HG02571 (cell line): Measurements from ENCODE around the gene AKR1E2.

ENCODE experiments used
- ATAC-seq: cut with Tn5 transposase; IDR thresholded peaks from one replicate; pipeline ENCODE4 v1.9.1; 2021; ENCODE audit warnings: mild to moderate bottlenecking, moderate library complexity; ENCODE audit not compliant: unreplicated experiment

AKR1E2 gene

GRCh38 chr10:4889959-4890358 lies 64.0 kb downstream of the AKR1E2 start:
- no peak for ATAC-seq

- ATAC-seq, result no peak
These were observed 66.7 kb downstream of the AKR1E2 start for GRCh38 chr10:4892681-4893080.

GRCh38 chr10:4894335-4894734 lies 68.3 kb downstream of the AKR1E2 start:
- ATAC-seq, result no peak
